IMR-90 (cell line): ENCODE results near the gene TAF1B. TPM values are rescaled to one million over a fixed set of nuclear protein-coding genes. Genes with fewer than 3 reads are reported as not detected.

Experiments
- ATAC-seq: fragments of 200-7000 bp; cut with Tn5 transposase; 2 replicates; pipeline ENCODE4 v1.9.1; 2020; ENCODE audit warnings: low read depth, mild to moderate bottlenecking, moderate library complexity
- BruUV-seq: library from RNA; stranded (reverse); fragments of 400-500 nt; replicated peaks from 2 replicates; lab custom pipeline; 2021; lab: Mats Ljungman, UMichigan
- CTCF ChIA-PET: fragments of 300-600 bp; formaldehyde crosslinking; extraction: SDS; loops from one replicate; lab custom pipeline; 2021; ENCODE audit warnings: antibody characterized with exemption; lab: Yijun Ruan, JAX
- POLR2A ChIA-PET: fragments of 300-600 bp; sonication (Branson Sonifier 250); formaldehyde crosslinking; loops from one replicate; lab custom pipeline; 2022; ENCODE audit warnings: antibody characterized with exemption; ENCODE audit not compliant: unreplicated experiment; lab: Charles Lee
- DNase-seq: peaks from one replicate; pipeline ENCODE4 v3.0.0; 2013
- H2AFZ ChIP-seq: replicated peaks from 2 replicates; pipeline ENCODE3; 2013; ENCODE audit warnings: low read length, mild to moderate bottlenecking; ENCODE audit not compliant: poor library complexity
- H2AK5ac ChIP-seq: 2 replicates; pipeline ENCODE4 v1.6.1; 2013; ENCODE audit warnings: low read depth, low read length, inconsistent platforms
- H2AK9ac ChIP-seq: replicated peaks from 2 replicates; pipeline ENCODE3; 2013; ENCODE audit warnings: mild to moderate bottlenecking, low read depth, low read length, moderate library complexity; ENCODE audit not compliant: poor library complexity
- H2BK120ac ChIP-seq: 2 replicates; pipeline ENCODE4 v1.6.1; 2013; ENCODE audit warnings: low read depth, low read length, inconsistent platforms
- H2BK15ac ChIP-seq: 3 replicates; pipeline ENCODE4 v1.6.1; 2013; ENCODE audit warnings: low read depth, low read length, inconsistent platforms
- H2BK20ac ChIP-seq: 2 replicates; pipeline ENCODE4 v1.6.1; 2013; ENCODE audit warnings: low read depth, mild to moderate bottlenecking, inconsistent platforms, low read length, moderate library complexity
- H2BK5ac ChIP-seq: 2 replicates; pipeline ENCODE4 v1.6.1; 2013; ENCODE audit warnings: mild to moderate bottlenecking, low read depth, low read length, inconsistent platforms; ENCODE audit not compliant: poor library complexity, severe bottlenecking
- H3K14ac ChIP-seq: replicated peaks from 2 replicates; pipeline ENCODE4 v1.6.1; 2013; ENCODE audit warnings: low read depth, low read length, inconsistent platforms
- H3K18ac ChIP-seq: 2 replicates; pipeline ENCODE4 v1.6.1; 2013; ENCODE audit warnings: low read depth, low read length, control low read depth
- H3K23ac ChIP-seq: 2 replicates; pipeline ENCODE4 v1.6.1; 2013; ENCODE audit warnings: low read depth, low read length, inconsistent platforms
- H3K27ac ChIP-seq: 2 replicates; pipeline ENCODE4 v1.5.1; 2013; ENCODE audit warnings: mild to moderate bottlenecking, control low read depth, low read length; ENCODE audit not compliant: insufficient read depth
- H3K27me3 ChIP-seq: 2 replicates; pipeline ENCODE4 v1.6.1; 2013; ENCODE audit warnings: low read length; ENCODE audit not compliant: control insufficient read depth, insufficient read depth
- H3K36me3 ChIP-seq: 2 replicates; pipeline ENCODE4 v1.6.1; 2013; ENCODE audit warnings: low read length, mixed read lengths; ENCODE audit not compliant: control insufficient read depth, insufficient read depth
- H3K4ac ChIP-seq: 2 replicates; pipeline ENCODE4 v1.6.1; 2013; ENCODE audit warnings: low read depth, low read length, inconsistent platforms
- H3K4me1 ChIP-seq: 2 replicates; pipeline ENCODE4 v1.6.1; 2013; ENCODE audit warnings: low read length, mixed read lengths; ENCODE audit not compliant: control insufficient read depth, insufficient read depth
- H3K4me2 ChIP-seq: 2 replicates; pipeline ENCODE4 v1.6.1; 2013; ENCODE audit warnings: low read depth, mild to moderate bottlenecking, control low read depth, low read length, moderate library complexity
- H3K4me3 ChIP-seq: 2 replicates; pipeline ENCODE4 v1.5.1; 2013; ENCODE audit warnings: low read depth, mild to moderate bottlenecking, control low read depth, low read length, moderate library complexity; ENCODE audit not compliant: insufficient read depth
- H3K56ac ChIP-seq: 2 replicates; pipeline ENCODE4 v1.6.1; 2013; ENCODE audit warnings: low read length, inconsistent platforms; ENCODE audit not compliant: insufficient read depth; ENCODE audit errors: extremely low read depth
- H3K79me1 ChIP-seq, 2 experiments: 2 replicates each; pipeline ENCODE4 v1.6.1; 2013; ENCODE audit warnings: low read length in 2 of 2, inconsistent platforms in 1 of 2, low read depth in 1 of 2
- H3K9ac ChIP-seq: 2 replicates; pipeline ENCODE4 v1.6.1; 2013; ENCODE audit warnings: low read depth, low read length, control low read depth
- H3K9me1 ChIP-seq: 2 replicates; pipeline ENCODE4 v1.6.1; 2013; ENCODE audit warnings: low read length, inconsistent platforms; ENCODE audit not compliant: insufficient read depth
- H3K9me3 ChIP-seq: 2 replicates; pipeline ENCODE4 v1.6.1; 2013; ENCODE audit warnings: low read length; ENCODE audit not compliant: control insufficient read depth, insufficient read depth
- H4K20me1 ChIP-seq: 2 replicates; pipeline ENCODE4 v1.6.1; 2013; ENCODE audit warnings: low read length, inconsistent platforms; ENCODE audit not compliant: insufficient read depth
- H4K5ac ChIP-seq: 2 replicates; pipeline ENCODE4 v1.6.1; 2013; ENCODE audit warnings: mild to moderate bottlenecking, low read depth, low read length, control low read depth
- H4K8ac ChIP-seq, 2 experiments: 2 replicates each; pipeline ENCODE4 v1.6.1; 2013; ENCODE audit warnings: low read depth in 2 of 2, low read length in 2 of 2, control low read depth in 1 of 2, inconsistent platforms in 1 of 2
- H4K91ac ChIP-seq: 2 replicates; pipeline ENCODE4 v1.6.1; 2013; ENCODE audit warnings: low read depth, low read length, inconsistent platforms; ENCODE audit not compliant: insufficient read depth
- BHLHE40 ChIP-seq: fragments of 150-350 bp; IDR thresholded peaks from 2 replicates; pipeline ENCODE4 v1.6.1; 2016; ENCODE audit warnings: mild to moderate bottlenecking, low read depth, low read length
- CEBPB ChIP-seq: IDR thresholded peaks from 2 replicates; pipeline ENCODE4 v1.6.1; 2012; ENCODE audit warnings: low read depth, low read length, improper control_type of control experiment
- CHD1 ChIP-seq: IDR thresholded peaks from 2 replicates; pipeline ENCODE4 v1.6.1; 2012; ENCODE audit warnings: low read depth, low read length, improper control_type of control experiment
- CTCF ChIP-seq: conservative IDR thresholded peaks from 2 replicates; pipeline ENCODE4 v1.5.1; 2012; ENCODE audit warnings: mild to moderate bottlenecking, low read depth, low read length, improper control_type of control experiment
- ELK1 ChIP-seq: fragments of 150-350 bp; IDR thresholded peaks from 2 replicates; pipeline ENCODE4 v1.6.1; 2016; ENCODE audit warnings: low read depth, mild to moderate bottlenecking, low read length, moderate library complexity, borderline replicate concordance
- FOS ChIP-seq: fragments of 150-350 bp; IDR thresholded peaks from 2 replicates; pipeline ENCODE4 v1.6.1; 2016; ENCODE audit warnings: low read depth, low read length
- MAFK ChIP-seq: IDR thresholded peaks from 2 replicates; pipeline ENCODE4 v1.6.1; 2012; ENCODE audit warnings: low read depth, low read length, improper control_type of control experiment
- MAZ ChIP-seq: IDR thresholded peaks from 2 replicates; pipeline ENCODE4 v1.6.1; 2012; ENCODE audit warnings: low read depth, mild to moderate bottlenecking, low read length, improper control_type of control experiment, moderate library complexity, borderline replicate concordance
- MXI1 ChIP-seq: IDR thresholded peaks from 2 replicates; pipeline ENCODE4 v1.6.1; 2012; ENCODE audit warnings: low read depth, mild to moderate bottlenecking, low read length, moderate library complexity, borderline replicate concordance
- NFE2L2 ChIP-seq: fragments of 150-350 bp; IDR thresholded peaks from 2 replicates; pipeline ENCODE4 v1.6.1; 2016; ENCODE audit warnings: low read depth, mild to moderate bottlenecking, low read length
- POLR2A ChIP-seq: IDR thresholded peaks from 2 replicates; pipeline ENCODE4 v1.6.1; 2012; ENCODE audit warnings: mild to moderate bottlenecking, low read depth, low read length
- RAD21 ChIP-seq: IDR thresholded peaks from 2 replicates; pipeline ENCODE4 v1.6.1; 2012; ENCODE audit warnings: low read length, improper control_type of control experiment
- RCOR1 ChIP-seq: IDR thresholded peaks from 2 replicates; pipeline ENCODE4 v1.6.1; 2012; ENCODE audit warnings: mild to moderate bottlenecking, low read length, improper control_type of control experiment; ENCODE audit not compliant: insufficient replicate concordance
- RFX5 ChIP-seq: IDR thresholded peaks from 2 replicates; pipeline ENCODE4 v1.8.0; 2012; ENCODE audit warnings: low read depth, mild to moderate bottlenecking, low read length, moderate library complexity
- SMC3 ChIP-seq: fragments of 150-350 bp; IDR thresholded peaks from 2 replicates; pipeline ENCODE4 v1.6.1; 2016; ENCODE audit warnings: low read depth, mild to moderate bottlenecking, antibody characterized with exemption, low read length, moderate library complexity
- USF2 ChIP-seq: fragments of 150-350 bp; IDR thresholded peaks from 2 replicates; pipeline ENCODE4 v1.6.1; 2017; ENCODE audit warnings: mild to moderate bottlenecking, antibody characterized with exemption, low read length, low read depth
- WGBS, 2 experiments: methylation state at CpG; one replicate each; pipeline versions ENCODE4 v1.1.5 to v1.1.7; 2013; ENCODE audit warnings: missing lambda C conversion rate in 2 of 2; ENCODE audit not compliant: insufficient read length in 1 of 2; ENCODE audit errors: extremely low coverage in 2 of 2; 5-methylcytosine and 5-hydroxymethylcytosine counted together
- dilution Hi-C: fragments of 300-500 bp; cut with HindIII; formaldehyde crosslinking; loops from one replicate; pipeline ENCODE4 v1.14.3; 2018; ENCODE audit warnings: low sequenced_read_pairs; ENCODE audit not compliant: unreplicated experiment
- in situ Hi-C: fragments of 300-500 bp; cut with MboI; formaldehyde crosslinking; loops from 3 replicates; pipeline ENCODE4 v1.14.3; 2019; ENCODE audit warnings: low sequenced_read_pairs, inconsistent platforms, mixed read lengths
- intact Hi-C: fragments of 100-400 bp; cut with micrococcal nuclease; formaldehyde crosslinking; loops from 2 replicates; pipeline ENCODE4 v1.10.0; 2022
- polyA plus RNA-seq, 3 experiments: library from polyadenylated mRNA; depleted of rRNA; stranded (reverse); fragments of >200 nt; gene quantifications; 2 replicates each; pipeline ENCODE4 v1.2.3, GENCODE V29; 2012; ENCODE audit warnings: low replicate concordance in 1 of 3
- total RNA-seq: library from RNA; depleted of rRNA; stranded (reverse); fragments of >200 nt; gene quantifications from 2 replicates; pipeline ENCODE4 v1.2.3, GENCODE V29; 2012

TAF1B gene
- total and polyA plus RNA-seq, 2 of the 4 experiments (the other 2 are of a cell fraction), result 8.4 to 19.9 TPM

GRCh38 chr2:9832586-9832985, 10.7 kb upstream of the TAF1B start:
- Histone ChIP-seq H3K27me3 (peaks cover 5% of the 10 kb centered on the region; the same call in 1 of the 2 replicates), H3K56ac (no peak overlapping the region), H2BK20ac (no peak overlapping the region), H2BK5ac (no peak overlapping the region), H3K4me2 (no peak overlapping the region), H3K9me3 (no peaks in the 10 kb centered on the region), H2BK120ac (no peak overlapping the region), H3K27ac (no peak overlapping the region), H3K14ac (no peak overlapping the region), H2BK15ac (no peak overlapping the region), H3K79me1 (no peaks in the 10 kb centered on the region), H3K36me3 (no peaks in the 10 kb centered on the region), H4K91ac (no peak overlapping the region), H3K18ac (no peak overlapping the region), H4K8ac (no peak overlapping the region), H2AK9ac (no peak overlapping the region), H3K23ac (no peak overlapping the region), H4K5ac (no peak overlapping the region), H3K9me1 (no peaks in the 10 kb centered on the region), H3K4ac (no peak overlapping the region), H2AK5ac (no peak overlapping the region), H4K20me1 (no peaks in the 10 kb centered on the region), H2AFZ (no peak overlapping the region), H3K9ac (no peak overlapping the region), H3K4me1 (peaks cover 6% of the 10 kb centered on the region), H3K4me3 (no peak overlapping the region)
- no CpG with 5 or more reads among the region's 1 CpG for WGBS, 2 experiments
- ChIA-PET POLR2A (no interaction called here), CTCF (no interaction called here)
- in situ Hi-C loops, result no loop called here
- intact Hi-C loops, result no loop called here
- no peak for TF ChIP-seq MAFK
- TF ChIP-seq MAZ, result no peak
- no peak for TF ChIP-seq CHD1
- TF ChIP-seq FOS, result no peak
- TF ChIP-seq RCOR1, result no peak
- TF ChIP-seq SMC3, result no peak
- no peak for TF ChIP-seq RAD21
- TF ChIP-seq USF2, result no peak
- no peak for TF ChIP-seq CTCF
- no peak for TF ChIP-seq NFE2L2
- no peak for TF ChIP-seq ELK1
- TF ChIP-seq BHLHE40, result no peak
- no peak for TF ChIP-seq POLR2A
- TF ChIP-seq MXI1, result no peak
- TF ChIP-seq RFX5, result no peak
- TF ChIP-seq CEBPB, result no peak
- ATAC-seq (peak; percentile 35; the same call in 1 of the 2 replicates), DNase-seq (peak; percentile 63)
- dilution Hi-C loops, result no loop called here
- BruUV-seq, result no TSS peak
